ENCODE results near the gene AAK1. TPM values are rescaled to one million over a fixed set of nuclear protein-coding genes. Genes with fewer than 3 reads are reported as not detected.

AAK1 gene
- total and polyA plus RNA-seq, 2 of the 13 experiments (the other 11 are each of a cell fraction or from before 2014, with no cell fraction given) = 9.8 to 10.3 TPM

DNA sequence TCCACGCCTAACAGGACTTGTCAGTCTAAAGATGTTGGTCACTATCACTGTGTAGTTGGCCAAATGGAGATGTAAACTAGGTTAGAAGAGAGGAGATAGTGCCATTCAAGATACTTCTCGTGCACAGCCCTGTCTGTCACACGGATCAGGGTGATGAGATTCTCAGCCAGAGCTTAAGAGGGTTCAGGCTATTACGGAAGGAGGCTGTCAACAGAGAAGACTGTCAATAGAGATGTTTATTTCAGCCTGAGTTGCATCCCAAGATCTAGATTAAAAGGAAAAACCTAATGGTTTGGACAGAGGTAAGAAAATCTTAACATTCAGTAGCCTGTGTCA lies 83.4 kb downstream of the AAK1 start:
- WGBS (ENCODE audit: low lambda C conversion rate) = 95% methylated on average over 4 of the region's 4 CpGs
- DNase-seq (ENCODE audit: low spot score) (no peak), FAIRE-seq (no peak), ATAC-seq (peak; percentile 20; the same call in 2 of the 3 replicates)
- ChIA-PET POLR2A (no interaction called here), CTCF (ENCODE audit: low intra/inter-chr PET ratio, low total read pairs) (interaction anchor here (2.2 to 2.9 kb wide), 2 partner anchors 154 to 157 kb away, joined by 6 to 52 read pairs; no protein-coding TSS in a partner anchor)
- in situ Hi-C loops (cut with HindIII; ENCODE audit: extremely low pct_ligation_motif_present, low pct_unique_long_range_greater_than_20kb) = loop anchor here (5.0 to 10.0 kb wide), 2 partner anchors 152 to 255 kb away; no protein-coding TSS in a partner anchor
- H3K9ac ChIP-seq (ENCODE audit: insufficient read depth, low read depth, low read length) = no peak overlapping the region
- no peaks in the 10 kb centered on the region for H3K27me3 ChIP-seq (ENCODE audit: control insufficient read depth in 1 of 2, insufficient read depth in 2 of 2, low read length in 2 of 2)
- H3K4me1 ChIP-seq (ENCODE audit: insufficient read depth, low read length) = peaks cover 9% of the 10 kb centered on the region
- no peaks in the 10 kb centered on the region for H3K79me2 ChIP-seq (ENCODE audit: insufficient read depth, low read length)
- H2AFZ ChIP-seq (ENCODE audit: low read length) = no peak overlapping the region
- no TSS peak for BruUV-seq (replicated peaks)
- no peaks in the 10 kb centered on the region for H3K9me3 ChIP-seq (ENCODE audit: low read length)
- H3K36me3 ChIP-seq (replicated peaks in 1 of 2; ENCODE audit: control insufficient read depth in 1 of 2, insufficient read depth in 2 of 2, low read length in 2 of 2) = peaks cover 0 to 4% of the 10 kb centered on the region in 2 experiments; a peak in 1 of 5 replicates
- H3K4me2 ChIP-seq (ENCODE audit: low read depth, low read length) = no peak overlapping the region
- H3K4me3 ChIP-seq (replicated peaks in 1 of 3; ENCODE audit: insufficient read depth in 1 of 3, low read depth in 2 of 3, low read length in 3 of 3) = no peak overlapping the region
- no peak overlapping the region for H3K27ac ChIP-seq (ENCODE audit: extremely low read length, insufficient read depth, low read length)
- H4K20me1 ChIP-seq (ENCODE audit: insufficient read depth, low read length) = no peaks in the 10 kb centered on the region; the same call in 1 of the 2 replicates
- intact Hi-C loops (cut with micrococcal nuclease; ENCODE audit: unreplicated experiment) = no loop called here
- no peak for TF ChIP-seq ZNF556 (CRISPR knock-in tag; IDR thresholded peaks at IDR 0.05; ENCODE audit: borderline replicate concordance)
- no peak for TF ChIP-seq MTF1 (CRISPR knock-in tag; IDR thresholded peaks at IDR 0.05)
- no peak for TF ChIP-seq ZBTB7A (CRISPR knock-in tag; IDR thresholded peaks at IDR 0.05)
- no peak for TF ChIP-seq ZNF333 (CRISPR knock-in tag; IDR thresholded peaks at IDR 0.05; ENCODE audit: borderline replicate concordance)
- no peak for TF ChIP-seq SMAD3 (CRISPR knock-in tag; IDR thresholded peaks at IDR 0.05)
- TF ChIP-seq, protein P1, sequence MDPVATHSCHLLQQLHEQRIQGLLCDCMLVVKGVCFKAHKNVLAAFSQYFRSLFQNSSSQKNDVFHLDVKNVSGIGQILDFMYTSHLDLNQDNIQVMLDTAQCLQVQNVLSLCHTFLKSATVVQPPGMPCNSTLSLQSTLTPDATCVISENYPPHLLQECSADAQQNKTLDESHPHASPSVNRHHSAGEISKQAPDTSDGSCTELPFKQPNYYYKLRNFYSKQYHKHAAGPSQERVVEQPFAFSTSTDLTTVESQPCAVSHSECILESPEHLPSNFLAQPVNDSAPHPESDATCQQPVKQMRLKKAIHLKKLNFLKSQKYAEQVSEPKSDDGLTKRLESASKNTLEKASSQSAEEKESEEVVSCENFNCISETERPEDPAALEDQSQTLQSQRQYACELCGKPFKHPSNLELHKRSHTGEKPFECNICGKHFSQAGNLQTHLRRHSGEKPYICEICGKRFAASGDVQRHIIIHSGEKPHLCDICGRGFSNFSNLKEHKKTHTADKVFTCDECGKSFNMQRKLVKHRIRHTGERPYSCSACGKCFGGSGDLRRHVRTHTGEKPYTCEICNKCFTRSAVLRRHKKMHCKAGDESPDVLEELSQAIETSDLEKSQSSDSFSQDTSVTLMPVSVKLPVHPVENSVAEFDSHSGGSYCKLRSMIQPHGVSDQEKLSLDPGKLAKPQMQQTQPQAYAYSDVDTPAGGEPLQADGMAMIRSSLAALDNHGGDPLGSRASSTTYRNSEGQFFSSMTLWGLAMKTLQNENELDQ (CRISPR knock-in tag; IDR thresholded peaks at IDR 0.05; ENCODE audit: borderline replicate concordance) = no peak
- TF ChIP-seq MAFK (conservative IDR thresholded peaks at IDR 0.05 in 1 of 2, IDR thresholded peaks at IDR 0.05 in 1 of 2; ENCODE audit: low read length in 2 of 2) = no peak
- no peak for TF ChIP-seq ZNF234 (CRISPR knock-in tag; conservative IDR thresholded peaks at IDR 0.05)
- TF ChIP-seq, protein P2, sequence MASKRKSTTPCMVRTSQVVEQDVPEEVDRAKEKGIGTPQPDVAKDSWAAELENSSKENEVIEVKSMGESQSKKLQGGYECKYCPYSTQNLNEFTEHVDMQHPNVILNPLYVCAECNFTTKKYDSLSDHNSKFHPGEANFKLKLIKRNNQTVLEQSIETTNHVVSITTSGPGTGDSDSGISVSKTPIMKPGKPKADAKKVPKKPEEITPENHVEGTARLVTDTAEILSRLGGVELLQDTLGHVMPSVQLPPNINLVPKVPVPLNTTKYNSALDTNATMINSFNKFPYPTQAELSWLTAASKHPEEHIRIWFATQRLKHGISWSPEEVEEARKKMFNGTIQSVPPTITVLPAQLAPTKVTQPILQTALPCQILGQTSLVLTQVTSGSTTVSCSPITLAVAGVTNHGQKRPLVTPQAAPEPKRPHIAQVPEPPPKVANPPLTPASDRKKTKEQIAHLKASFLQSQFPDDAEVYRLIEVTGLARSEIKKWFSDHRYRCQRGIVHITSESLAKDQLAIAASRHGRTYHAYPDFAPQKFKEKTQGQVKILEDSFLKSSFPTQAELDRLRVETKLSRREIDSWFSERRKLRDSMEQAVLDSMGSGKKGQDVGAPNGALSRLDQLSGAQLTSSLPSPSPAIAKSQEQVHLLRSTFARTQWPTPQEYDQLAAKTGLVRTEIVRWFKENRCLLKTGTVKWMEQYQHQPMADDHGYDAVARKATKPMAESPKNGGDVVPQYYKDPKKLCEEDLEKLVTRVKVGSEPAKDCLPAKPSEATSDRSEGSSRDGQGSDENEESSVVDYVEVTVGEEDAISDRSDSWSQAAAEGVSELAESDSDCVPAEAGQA (IDR thresholded peaks at IDR 0.05; ENCODE audit: low read depth) = no peak
- TF ChIP-seq, protein P2 (CRISPR knock-in tag; IDR thresholded peaks at IDR 0.05; ENCODE audit: borderline replicate concordance) = no peak
- TF ChIP-seq ZNF30 (CRISPR knock-in tag; IDR thresholded peaks at IDR 0.05) = no peak
- peak; percentile 3 for TF ChIP-seq ASH2L (IDR thresholded peaks at IDR 0.05; ENCODE audit: insufficient read length, low read depth, low read length)
- TF ChIP-seq ZNF124 (CRISPR knock-in tag; IDR thresholded peaks at IDR 0.05) = no peak
- 0 out of 2 replicates have a peak, but pooled peaks have one; percentile 14 for TF ChIP-seq ZNF782 (CRISPR knock-in tag; IDR thresholded peaks at IDR 0.05; ENCODE audit: borderline replicate concordance)
- 0 out of 2 replicates have a peak, but pooled peaks have one; percentile 50 for TF ChIP-seq CCDC6 (CRISPR knock-in tag; IDR thresholded peaks at IDR 0.05)
- no peak for TF ChIP-seq TCF7 (IDR thresholded peaks at IDR 0.05; ENCODE audit: low read depth)
- no peak for TF ChIP-seq PPARG (CRISPR knock-in tag; conservative IDR thresholded peaks at IDR 0.05)
